Hematopoietic multipotent progenitor cell treated with erythropoietin and hydrocortisone succinate and interleukin-3 and kit ligand, for 15 days (in vitro differentiated cells): ENCODE data around the gene AP1B1.

Experiments used
- DNase-seq: peaks from one replicate; pipeline ENCODE4 v3.0.0-alpha.2; 2015; ENCODE audit warnings: low spot score

The AP1B1 gene

DNA sequence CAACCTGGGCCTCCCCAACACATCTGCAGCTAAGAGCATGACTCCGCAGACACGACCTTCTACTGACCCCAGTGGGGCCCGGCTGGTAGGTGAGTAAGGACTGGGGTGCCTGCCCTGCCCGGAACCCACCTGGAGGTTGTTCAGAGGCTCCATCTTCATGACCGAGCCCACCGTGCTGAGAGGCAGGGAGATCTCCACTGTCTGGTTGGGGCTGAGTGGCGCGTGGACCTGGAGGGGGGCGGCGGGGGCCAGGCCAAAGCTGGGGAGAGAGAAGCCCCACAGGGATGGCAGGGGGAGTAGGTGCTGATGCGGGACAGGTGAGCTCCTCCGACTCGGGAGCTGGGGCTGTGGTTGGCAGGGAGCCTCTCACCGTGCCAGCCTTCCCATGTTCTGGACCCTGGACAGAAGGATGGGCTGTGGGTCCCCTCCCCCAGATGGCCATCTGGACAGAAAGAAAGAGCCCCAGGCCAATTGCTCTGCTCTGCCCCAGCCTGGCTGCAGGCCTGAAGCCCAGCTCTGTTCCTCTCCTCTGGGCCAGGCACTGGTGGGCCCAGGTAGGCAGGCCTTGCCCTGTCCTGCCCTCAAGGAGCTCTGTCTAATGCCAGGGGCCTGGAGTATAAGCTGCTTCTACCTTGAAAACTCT is 56.6 kb downstream of the AP1B1 start:
- DNase-seq, result no peak

DNA sequence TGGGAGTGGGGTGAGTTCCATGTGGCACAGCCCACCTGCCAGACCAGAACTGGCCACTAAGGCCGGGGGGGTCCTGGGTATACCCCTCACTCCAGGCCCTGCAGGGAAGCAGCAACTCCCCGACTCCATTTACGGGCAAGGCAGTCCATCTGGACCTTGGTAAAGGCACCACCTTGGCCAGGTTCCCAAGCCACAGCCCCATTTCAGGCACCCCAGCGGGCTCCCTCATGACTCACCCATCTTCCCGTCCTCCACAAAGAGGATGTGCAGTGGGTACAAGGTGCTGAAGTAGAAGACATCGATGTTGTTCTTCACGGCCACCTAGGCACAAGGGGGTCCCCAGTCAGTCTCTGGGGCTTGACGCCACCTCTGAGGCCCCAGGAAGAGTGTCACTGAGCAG is 57.2 kb downstream of the AP1B1 start:
- DNase-seq, result no peak

DNA sequence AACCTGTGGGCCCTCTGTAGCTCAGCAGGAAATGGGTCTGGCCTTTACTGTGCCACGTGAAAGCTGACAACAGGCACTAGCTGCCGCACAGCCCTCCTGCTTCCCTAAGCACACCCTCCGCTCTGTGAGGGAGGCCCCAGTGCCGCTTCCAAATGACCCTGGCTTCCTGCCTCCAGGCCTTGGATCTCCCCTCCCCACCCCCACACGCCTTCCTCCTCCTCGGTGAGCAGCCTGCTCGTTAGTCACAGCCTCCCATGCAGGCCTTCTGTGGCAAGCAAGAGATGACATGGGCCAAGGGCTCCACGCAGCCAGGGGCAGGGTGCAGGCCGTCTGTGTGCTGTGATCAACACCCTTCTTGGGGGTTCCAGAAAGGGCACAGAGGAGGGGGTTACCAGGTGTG is 57.6 kb downstream of the AP1B1 start:
- no peak for DNase-seq

DNA sequence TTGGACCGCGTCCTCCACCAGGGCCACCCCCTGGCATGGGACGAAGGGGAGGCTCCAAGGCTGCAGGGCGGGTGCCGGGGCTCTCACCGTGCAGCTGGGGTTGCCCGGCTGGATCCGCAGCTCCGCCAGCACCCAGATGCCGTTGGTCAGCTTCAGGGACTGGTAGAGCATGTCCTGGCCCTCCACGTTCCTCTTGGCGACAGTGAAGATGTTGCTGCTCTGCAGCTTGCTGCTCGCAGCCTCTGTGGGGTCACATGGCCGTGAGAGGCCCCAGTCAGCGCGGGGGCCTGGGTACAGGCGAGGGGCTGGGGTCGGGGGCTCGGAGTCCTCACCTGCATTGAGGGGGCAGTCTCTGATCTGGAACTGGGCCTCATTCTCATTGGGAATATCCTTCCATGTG is 58.1 kb downstream of the AP1B1 start:
- no peak for DNase-seq

DNA sequence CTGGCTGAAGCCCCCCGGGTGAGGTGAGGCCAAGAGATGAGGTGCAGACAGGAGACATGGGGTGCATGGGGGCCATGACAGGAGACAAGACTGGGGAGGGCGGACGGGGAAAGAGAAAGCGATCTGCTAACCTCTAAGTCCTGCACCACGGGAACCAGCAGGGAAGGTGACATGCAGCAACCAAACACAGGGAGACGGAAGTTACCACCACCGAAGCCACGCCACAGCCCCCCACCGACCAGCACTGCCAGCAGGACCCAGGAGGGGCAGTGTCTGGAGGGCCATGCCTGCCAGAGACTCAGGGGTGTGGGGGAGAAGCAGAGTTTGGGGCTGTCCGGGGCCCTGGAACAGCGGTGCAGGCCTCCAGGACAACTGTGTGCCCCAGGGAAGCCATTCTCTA is 58.8 kb downstream of the AP1B1 start:
- no peak for DNase-seq

DNA sequence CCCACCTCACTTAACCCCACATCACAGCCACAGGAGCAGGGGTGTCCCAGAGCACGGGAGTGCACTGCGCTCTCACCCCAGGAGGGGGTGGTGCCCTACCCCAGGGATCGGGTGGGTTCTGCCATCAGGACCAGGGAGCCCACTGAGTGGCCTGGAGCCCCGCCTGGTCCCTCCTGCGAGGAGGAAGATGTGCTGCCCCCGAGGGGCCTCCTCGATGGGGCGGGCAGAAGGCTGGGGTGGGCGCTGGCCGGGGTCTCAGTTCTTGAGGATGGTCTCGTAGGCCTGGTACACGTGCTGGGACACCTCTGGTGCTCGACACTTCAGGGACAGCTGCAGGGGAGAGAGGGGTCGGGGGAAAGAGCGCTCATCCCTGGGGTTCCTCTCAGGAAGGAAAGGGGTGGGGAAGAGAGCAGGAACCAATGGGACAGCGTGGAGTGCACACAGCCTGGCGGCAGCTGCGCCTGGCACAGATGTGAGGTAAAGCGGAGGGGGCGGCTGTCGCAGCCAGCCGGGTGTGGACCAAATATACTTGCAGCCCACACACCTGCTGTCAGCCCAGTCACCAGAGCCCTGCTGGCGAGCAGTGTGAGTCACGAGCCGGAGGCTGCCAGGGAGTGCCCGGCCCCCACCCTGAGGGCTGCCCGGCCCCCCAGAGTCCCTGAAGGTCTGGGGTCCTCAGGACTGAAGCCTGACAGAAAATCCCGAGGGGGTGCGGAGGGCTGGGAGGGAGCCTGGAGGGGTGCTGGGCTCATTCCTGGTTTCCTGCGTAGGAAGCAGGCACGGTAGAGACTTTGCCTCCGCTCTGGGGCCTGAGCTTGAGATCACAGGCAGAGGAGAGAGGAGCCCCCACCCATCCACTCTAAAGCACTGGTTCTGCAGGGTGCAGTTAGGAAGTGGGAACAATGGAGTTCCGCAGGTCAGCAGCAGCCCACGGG is 59.5 kb downstream of the AP1B1 start:
- DNase-seq, result no peak

DNA sequence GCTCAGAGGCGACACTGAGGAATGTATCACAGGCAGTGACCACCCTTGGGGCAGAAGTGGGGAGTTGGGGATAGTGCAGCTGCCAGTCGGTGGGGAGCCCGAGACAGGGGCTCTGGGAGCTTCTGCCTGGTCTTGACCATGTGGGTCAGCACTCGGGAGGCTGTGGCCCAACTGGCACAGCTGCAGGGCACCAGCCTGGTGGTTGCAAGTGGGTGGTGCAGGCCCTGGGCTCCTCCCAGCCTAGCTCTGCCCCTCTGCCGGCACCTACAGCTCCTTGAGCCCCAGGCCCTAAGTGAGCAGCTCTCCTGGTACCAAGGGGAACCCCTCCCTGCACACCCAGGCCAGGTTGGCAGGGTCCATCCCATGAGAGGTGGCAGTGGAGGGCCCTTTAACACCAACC is 60.3 kb downstream of the AP1B1 start:
- DNase-seq, result no peak

DNA sequence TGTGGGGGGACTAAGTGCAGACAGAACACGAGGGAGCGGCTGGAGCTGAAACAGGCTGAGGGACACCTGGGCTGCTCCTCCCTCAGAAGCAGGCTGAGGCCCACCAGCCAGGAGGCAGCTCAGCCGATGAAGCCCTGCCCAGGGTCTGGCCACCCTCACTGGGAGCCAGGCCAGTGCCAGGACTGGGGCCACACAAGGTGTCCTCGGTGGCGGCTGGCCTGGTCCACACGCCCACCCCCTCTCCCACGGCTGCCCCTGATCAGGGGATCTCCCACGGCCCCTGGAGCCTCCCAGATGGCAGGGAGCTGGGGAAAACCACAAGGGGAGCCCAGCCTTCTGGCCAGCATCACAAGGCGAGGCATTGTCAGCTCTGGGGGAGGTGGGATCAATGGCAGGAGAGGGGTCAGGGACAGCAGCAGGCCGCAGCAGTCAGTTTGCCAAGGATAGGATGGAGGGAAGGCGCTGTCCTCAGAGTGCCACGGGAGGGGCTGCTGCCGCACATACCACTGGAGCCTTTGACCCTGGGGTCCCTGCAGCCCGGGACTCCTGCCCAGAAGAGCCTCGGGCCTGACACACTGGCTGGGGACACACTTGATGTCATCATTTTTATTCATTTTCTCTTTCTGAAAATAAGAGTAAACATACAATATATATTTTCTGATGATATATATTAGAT is 61.1 kb downstream of the AP1B1 start:
- no peak for DNase-seq

DNA sequence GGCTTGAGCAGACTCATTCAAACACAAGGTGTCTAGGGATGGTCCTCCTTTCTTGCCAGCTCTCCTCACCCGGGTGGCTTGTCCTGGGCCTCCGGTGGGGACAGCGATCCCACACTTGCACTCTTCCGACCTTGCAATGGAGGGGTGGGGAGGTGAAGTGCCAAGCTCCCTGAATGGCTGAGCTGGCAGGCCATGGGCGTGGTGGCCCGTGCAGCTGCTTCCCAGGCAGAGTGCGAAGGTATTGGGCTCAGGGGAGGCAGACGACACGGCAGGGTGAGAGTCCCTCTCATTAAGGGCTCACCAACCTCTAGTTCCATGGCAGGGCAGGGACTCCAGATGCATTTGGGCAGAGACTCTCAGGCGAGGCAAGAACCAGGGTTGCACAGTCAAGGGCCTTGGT is 61.9 kb downstream of the AP1B1 start:
- DNase-seq, result no peak

DNA sequence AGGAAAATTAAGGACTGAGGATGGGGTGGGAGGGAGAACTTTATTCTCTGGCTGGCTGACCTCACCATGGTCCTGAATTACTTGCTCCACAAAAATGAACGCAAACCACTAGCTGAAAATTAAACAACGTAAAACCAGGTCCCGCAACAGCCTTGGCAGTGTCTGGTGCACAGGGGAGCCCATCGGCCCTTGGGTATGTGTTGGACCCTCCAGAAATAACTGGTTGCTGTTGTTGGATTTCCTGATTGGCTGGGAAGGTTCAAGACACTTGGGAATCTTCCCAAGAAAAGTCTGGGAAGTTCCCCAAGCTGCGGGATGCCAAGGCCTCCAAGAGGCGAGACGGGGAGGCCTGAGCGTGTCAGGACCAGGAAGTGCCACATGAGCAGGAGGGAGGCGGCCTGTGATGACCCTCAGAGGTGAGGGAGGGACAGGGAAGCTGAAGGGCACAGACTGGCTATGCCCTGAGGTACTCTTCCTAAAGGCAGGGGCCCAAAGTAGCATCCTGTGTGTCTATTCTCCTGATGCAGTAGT is 62.5 kb downstream of the AP1B1 start:
- no peak for DNase-seq

DNA sequence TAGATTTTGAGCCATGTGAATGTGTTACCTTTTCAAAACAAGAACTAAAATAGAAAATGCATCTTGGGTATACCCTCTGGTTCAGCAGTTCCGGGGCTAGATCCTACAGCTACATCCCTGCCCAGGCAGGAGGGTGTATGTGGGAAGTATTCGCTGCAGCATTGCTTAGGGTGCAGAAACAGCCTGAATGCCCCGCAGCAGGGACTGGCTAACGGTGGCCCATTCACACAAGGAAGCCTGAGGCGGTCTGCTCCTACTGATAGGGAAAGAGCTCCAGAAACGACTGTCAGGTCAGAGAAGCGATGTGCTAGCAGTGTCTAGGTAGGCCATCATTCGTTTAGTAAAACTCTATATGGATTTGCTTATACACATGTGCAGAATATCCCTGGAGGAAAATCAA is 63.0 kb downstream of the AP1B1 start:
- DNase-seq, result no peak

DNA sequence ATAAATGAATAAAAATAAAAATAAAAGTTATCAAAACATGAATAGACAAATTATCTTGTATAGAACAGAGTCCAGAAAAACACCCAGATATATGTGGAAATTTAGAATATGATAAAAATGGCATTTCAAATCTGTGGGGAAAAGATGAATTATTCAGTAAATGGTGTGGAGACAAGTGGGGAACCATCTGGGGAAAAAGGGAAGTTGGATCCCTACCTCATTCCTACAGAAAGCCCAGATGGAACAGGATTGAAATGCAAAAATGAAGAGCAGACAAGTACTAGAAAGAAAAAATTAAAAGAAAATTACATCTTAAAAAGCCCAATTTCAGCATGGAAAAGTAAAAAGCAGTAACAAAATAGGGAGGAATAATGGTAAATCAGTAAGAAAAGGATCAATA is 64.7 kb downstream of the AP1B1 start:
- DNase-seq, result no peak

DNA sequence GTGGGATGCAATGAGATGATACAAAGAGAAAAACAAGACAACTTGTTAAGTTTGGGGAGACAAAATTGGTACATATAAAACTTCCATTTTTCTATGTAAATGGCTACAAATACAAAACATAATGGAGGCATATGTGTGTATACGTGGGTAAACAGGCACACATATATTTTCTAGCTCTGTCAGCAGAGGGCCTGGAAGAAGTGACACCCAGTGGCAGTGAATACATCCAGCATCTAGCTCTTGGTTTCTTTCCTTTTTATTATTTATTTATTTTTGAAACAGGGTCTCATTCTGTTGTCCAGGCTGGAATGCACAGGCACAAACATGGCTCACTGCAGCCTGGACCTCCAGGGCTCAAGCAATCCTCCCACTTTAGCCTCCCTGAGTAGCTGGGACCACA is 67.8 kb downstream of the AP1B1 start:
- DNase-seq, result no peak

DNA sequence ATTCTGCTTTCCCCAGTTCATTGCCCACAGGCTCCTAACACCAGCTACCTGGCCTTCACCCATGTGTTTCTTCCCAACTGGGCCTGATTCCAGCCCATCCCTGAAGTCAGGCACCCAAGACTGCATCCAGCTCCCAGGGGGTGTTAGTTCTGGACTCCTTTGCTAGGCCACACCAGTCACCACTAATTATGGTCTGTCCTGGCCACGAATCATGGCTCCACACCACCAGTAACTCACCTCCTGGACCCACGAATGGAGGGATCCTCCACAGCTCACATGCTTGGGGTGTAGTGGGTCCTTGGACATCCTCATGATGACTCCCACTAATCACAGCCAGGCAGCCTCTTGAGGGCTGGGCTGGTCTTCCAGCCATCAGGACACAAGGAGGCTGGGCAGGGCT is 69.3 kb downstream of the AP1B1 start:
- no peak for DNase-seq

DNA sequence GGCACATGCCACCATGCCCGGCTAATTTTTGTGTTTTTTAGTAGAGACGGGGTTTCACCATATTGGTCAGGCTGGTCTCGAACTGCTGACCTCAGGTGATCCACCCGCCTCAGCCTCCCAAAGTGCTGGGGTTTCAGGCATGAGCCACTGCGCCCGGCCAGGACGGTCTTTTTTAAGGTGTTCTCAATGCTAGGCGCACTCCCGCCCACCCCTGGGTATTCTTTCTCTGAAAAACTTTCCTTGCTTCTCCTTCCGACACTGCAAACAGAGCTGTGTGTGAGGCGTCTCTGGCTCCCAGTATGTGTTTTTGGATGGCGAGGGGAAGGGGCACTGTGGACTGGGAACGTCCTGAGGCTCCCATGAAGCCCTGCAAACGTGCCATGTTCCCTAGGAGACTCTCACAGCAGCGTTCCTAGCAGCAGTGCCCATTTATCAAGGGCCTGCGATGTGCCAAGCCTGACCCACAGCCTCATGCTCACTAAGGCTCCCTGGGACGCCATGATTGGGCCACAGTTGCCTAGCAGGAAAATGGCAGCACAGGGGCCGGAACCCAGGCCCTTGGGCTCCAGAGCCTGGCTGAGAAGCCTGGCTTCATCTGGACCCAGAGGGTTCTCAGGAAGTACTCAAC is 70.4 kb downstream of the AP1B1 start:
- DNase-seq, result no peak

DNA sequence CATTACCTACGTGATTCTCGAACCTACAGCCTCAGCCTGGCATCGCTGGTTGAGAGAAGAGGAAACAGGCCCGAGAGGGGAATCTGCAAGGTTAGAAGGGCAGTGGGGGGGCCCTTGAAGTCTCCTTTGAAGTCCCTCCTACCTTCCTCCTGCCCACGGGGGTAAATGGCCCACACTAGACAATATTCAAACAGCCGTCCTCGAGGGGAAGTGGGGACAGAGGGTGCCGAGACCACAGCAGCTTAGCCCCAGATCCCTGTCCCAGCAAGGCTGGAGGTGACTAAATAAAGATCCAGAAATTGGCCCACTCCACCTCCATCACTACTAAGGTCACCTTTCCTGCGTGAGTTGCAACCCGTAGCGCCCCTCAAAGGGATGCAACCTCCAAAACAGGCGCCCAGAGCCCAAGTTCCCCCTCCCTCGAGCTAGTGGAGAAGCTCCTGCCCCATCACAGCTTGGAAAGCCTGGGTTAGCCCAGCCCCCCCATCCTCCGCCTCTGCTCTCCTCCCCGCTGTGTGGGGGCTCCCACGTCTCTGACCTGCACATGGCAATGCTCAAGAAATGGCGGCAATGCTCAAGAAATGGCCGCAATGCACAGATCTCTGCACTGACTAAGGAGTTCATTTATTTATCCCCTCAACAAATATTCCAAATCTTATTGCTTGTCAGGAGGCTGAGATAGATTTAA is 72.1 kb downstream of the AP1B1 start:
- DNase-seq, result no peak

DNA sequence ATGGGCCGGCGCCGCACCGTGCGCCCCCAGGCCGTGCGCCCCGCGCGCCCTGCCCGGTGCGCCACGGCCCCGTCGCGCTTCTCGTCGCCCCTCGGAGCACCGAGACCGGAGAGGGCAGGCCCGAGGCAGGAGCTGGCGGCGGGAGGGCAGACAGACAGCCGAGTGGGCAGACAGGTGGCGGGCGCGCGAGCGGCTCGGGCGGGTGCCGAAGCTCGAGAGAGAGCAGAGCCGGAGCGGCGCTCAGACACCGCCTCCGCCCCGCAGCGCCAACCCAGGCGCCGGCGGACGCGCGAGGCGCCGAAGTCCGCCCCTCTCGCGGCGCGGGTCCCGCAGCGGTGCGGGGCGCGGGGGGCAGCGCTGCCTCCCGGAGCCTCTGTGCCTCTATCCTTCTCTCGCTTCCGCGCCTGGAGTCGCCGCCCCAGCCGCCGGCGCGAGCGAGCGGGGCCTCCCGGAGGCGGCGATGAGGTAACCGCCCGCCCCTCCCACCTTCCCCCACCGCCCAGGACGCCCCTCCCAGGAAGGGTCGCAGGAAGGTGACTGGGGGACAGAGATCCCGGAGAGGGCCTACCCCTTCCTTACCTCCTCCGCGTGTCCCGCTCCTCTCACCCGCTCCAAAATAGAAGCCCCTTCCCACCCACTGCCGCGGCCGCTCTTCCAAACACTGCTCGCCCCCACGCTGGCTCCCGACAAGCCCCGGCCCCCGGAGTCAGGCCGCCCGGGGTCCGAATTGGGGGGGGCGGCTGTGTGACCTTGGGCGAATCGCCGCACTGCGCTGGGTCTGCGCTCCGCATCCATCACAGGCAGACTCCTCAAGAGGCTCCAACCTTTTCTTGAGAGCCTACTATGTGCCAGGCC is 72.9 kb downstream of the AP1B1 start, which contains the start of gene RASL10A:
RASL10A (minus strand) TSS at position 412 of the 855 bp plus-strand sequence. CDS start 451 bp downstream, outside the sequence.
- no peak for DNase-seq

DNA sequence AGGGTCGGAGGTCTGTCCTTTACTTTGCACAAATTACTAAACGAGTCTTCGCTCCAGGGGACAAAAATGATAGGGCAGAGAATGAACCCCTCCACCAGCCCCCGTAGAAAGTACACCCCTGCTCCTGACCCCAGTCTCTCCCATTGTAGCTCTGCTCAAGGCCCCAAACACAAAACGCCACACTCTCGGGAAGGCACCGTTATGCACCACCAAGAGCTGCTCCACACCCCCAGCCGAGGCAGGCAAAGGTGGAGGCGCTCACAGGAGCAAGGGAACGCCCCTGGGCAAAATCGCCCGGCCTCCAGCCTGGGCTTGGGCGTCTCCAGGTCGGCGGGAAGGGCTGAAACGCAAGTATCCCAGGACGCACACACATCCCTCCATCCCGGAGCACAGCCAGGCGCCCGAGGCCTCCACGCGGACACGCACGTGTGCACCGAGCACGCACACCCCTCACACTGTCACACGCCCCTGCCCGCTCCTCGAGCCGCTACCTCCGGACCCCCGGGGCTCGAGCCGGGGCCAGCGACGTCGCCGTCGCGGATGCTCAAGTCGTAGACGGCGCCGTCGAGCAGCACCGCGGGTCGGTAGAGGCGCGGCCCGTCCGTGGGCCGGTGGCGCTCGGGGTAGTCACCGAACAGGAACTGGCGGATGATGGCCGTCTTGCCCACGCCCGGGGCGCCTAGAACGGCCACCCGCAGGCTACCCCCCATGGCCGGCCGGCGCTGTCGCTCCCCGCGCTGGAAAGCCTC is 73.7 kb downstream of the AP1B1 start:
- DNase-seq, result no peak

DNA sequence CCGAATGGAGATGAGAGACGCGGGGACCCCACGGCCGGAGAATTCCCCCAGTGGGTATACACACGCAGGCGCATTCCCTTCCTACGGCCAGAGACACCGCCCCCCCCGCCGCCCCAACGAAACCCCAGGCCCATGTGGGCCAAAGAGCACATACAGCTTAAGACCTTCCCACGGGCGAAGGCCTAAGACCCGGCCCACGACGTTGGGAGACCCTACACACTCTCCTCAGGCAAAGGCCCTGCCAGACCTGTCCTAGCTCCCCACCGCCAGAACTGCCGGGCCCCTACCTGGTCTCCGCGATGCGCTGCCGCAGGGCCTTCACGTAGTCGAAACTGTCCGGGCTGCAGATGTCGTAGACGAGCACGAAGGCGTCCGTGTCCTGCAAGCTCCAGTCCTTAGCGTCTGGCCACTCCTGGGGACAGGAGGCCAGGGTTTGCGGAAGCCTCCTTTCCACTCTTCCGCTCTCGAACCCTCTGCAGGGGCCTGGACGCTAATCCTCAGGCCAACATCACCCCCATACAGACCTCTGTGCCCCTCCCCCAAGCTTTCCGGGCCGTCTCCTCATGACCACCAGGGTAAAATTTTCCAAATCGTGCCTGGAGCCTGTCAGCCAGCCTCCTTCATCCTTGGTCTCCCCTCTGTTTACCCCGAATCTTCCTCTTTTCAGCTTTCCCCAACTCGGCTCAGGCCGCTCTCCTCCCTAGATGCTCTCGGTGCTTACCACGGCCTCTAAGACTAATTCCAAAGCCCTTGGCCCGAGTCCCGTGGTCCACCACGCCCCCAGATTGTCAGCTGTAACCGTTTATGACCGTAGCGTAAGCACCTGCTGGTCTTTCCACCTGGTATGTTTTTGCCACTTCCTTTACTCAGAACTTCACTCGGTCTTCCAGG is 74.5 kb downstream of the AP1B1 start:
- DNase-seq, result no peak
